ENCODE data around the gene ABCC1. TPM values are rescaled to one million over a fixed set of nuclear protein-coding genes. Genes with fewer than 3 reads are reported as not detected.

Gene ABCC1
- total and polyA plus RNA-seq, 2 donors (not counting 1 experiment from before 2014, with no cell fraction given), result 54.1 to 178 TPM

GRCh38 chr16:15911198-15911597 lies 38.2 kb upstream of the ABCC1 start:
- Histone ChIP-seq H3K9me3 (ENCODE audit: control insufficient read depth, insufficient read depth, low read depth, low read length) (no peaks in the 10 kb centered on the region), H3K27ac (ENCODE audit: insufficient read depth, low read length) (no peak overlapping the region), H3K79me2 (ENCODE audit: control insufficient read depth, insufficient read depth, low read length) (no peaks in the 10 kb centered on the region), H2AFZ (ENCODE audit: low read length) (no peak overlapping the region), H3K36me3 (ENCODE audit: control insufficient read depth, insufficient read depth, low read length) (no peaks in the 10 kb centered on the region), H3K4me1 (ENCODE audit: control insufficient read depth, extremely low read depth, insufficient read depth, low read length) (no peaks in the 10 kb centered on the region), H3K4me3 (replicated peaks in 1 of 4; ENCODE audit: control extremely low read depth in 1 of 4, insufficient read depth in 1 of 4, low read depth in 3 of 4, low read length in 4 of 4) (no peak overlapping the region), H3K27me3 (ENCODE audit: control insufficient read depth, insufficient read depth, low read length) (no peaks in the 10 kb centered on the region), H3K9ac (ENCODE audit: insufficient read depth, low read length) (no peak overlapping the region), H4K20me1 (ENCODE audit: control insufficient read depth, extremely low read depth, insufficient read depth, low read length) (no peaks in the 10 kb centered on the region), H3K4me2 (ENCODE audit: extremely low read depth, insufficient read depth, low read length) (no peak overlapping the region)
- no peak for DNase-seq (ENCODE audit: low read depth in 2 of 2)
- no peak for TF ChIP-seq EZH2 (IDR thresholded peaks at IDR 0.05; ENCODE audit: low read length, missing control alignments)
- TF ChIP-seq CTCF (conservative IDR thresholded peaks at IDR 0.05 in 1 of 2, IDR thresholded peaks at IDR 0.05 in 1 of 2; ENCODE audit: low read depth in 1 of 2, low read length in 2 of 2), result no peak

GRCh38 chr16:15913046-15913698 lies 36.2 kb upstream of the ABCC1 start:
- Histone ChIP-seq H3K4me3 (replicated peaks in 1 of 4; ENCODE audit: control extremely low read depth in 1 of 4, insufficient read depth in 1 of 4, low read depth in 3 of 4, low read length in 4 of 4) (no peak overlapping the region), H3K4me1 (ENCODE audit: control insufficient read depth, extremely low read depth, insufficient read depth, low read length) (no peaks in the 10 kb centered on the region), H3K9ac (ENCODE audit: insufficient read depth, low read length) (no peak overlapping the region), H3K27me3 (ENCODE audit: control insufficient read depth, insufficient read depth, low read length) (no peaks in the 10 kb centered on the region), H4K20me1 (ENCODE audit: control insufficient read depth, extremely low read depth, insufficient read depth, low read length) (no peaks in the 10 kb centered on the region), H2AFZ (ENCODE audit: low read length) (no peak overlapping the region), H3K36me3 (ENCODE audit: control insufficient read depth, insufficient read depth, low read length) (no peaks in the 10 kb centered on the region), H3K79me2 (ENCODE audit: control insufficient read depth, insufficient read depth, low read length) (no peaks in the 10 kb centered on the region), H3K27ac (ENCODE audit: insufficient read depth, low read length) (no peak overlapping the region), H3K4me2 (ENCODE audit: extremely low read depth, insufficient read depth, low read length) (no peak overlapping the region), H3K9me3 (ENCODE audit: control insufficient read depth, insufficient read depth, low read depth, low read length) (no peaks in the 10 kb centered on the region)
- DNase-seq (ENCODE audit: low read depth in 2 of 2), result no peak
- TF ChIP-seq EZH2 (IDR thresholded peaks at IDR 0.05; ENCODE audit: low read length, missing control alignments) (no peak), CTCF (conservative IDR thresholded peaks at IDR 0.05 in 1 of 2, IDR thresholded peaks at IDR 0.05 in 1 of 2; ENCODE audit: low read depth in 1 of 2, low read length in 2 of 2) (no peak)

- Histone ChIP-seq H2AFZ (ENCODE audit: low read length) (no peak overlapping the region), H3K79me2 (ENCODE audit: control insufficient read depth, insufficient read depth, low read length) (no peaks in the 10 kb centered on the region), H3K4me3 (replicated peaks in 1 of 4; ENCODE audit: control extremely low read depth in 1 of 4, insufficient read depth in 1 of 4, low read depth in 3 of 4, low read length in 4 of 4) (no peak overlapping the region), H3K27me3 (ENCODE audit: control insufficient read depth, insufficient read depth, low read length) (no peaks in the 10 kb centered on the region), H3K4me1 (ENCODE audit: control insufficient read depth, extremely low read depth, insufficient read depth, low read length) (peaks cover 3% of the 10 kb centered on the region), H4K20me1 (ENCODE audit: control insufficient read depth, extremely low read depth, insufficient read depth, low read length) (no peaks in the 10 kb centered on the region), H3K9ac (ENCODE audit: insufficient read depth, low read length) (no peak overlapping the region), H3K36me3 (ENCODE audit: control insufficient read depth, insufficient read depth, low read length) (no peaks in the 10 kb centered on the region), H3K9me3 (ENCODE audit: control insufficient read depth, insufficient read depth, low read depth, low read length) (no peaks in the 10 kb centered on the region), H3K4me2 (ENCODE audit: extremely low read depth, insufficient read depth, low read length) (no peak overlapping the region), H3K27ac (ENCODE audit: insufficient read depth, low read length) (no peak overlapping the region)
- DNase-seq (ENCODE audit: low read depth in 2 of 2), result no peak
- TF ChIP-seq EZH2 (IDR thresholded peaks at IDR 0.05; ENCODE audit: low read length, missing control alignments) (no peak), CTCF (conservative IDR thresholded peaks at IDR 0.05 in 1 of 2, IDR thresholded peaks at IDR 0.05 in 1 of 2; ENCODE audit: low read depth in 1 of 2, low read length in 2 of 2) (no peak)
Measured at GRCh38 chr16:15915555-15916081, 33.8 kb upstream of the ABCC1 start.
